WTC11 (cell line): ENCODE measurements around the gene COL25A1. TPM values are rescaled to one million over a fixed set of nuclear protein-coding genes. Genes with fewer than 3 reads are reported as not detected.

Experiments
- ATAC-seq: fragments of 200-7000 bp; cut with Tn5 transposase; 2 replicates; pipeline ENCODE4 v1.10.0; 2021; ENCODE audit warnings: mild to moderate bottlenecking, moderate library complexity
- CTCF ChIA-PET: fragments of 300-600 bp; sonication (Branson Sonifier 250); formaldehyde crosslinking; loops from one replicate; lab custom pipeline; 2021; ENCODE audit warnings: antibody characterized with exemption; lab: Charles Lee
- POLR2A ChIA-PET: fragments of 350-600 bp; sonication (Branson Sonifier 250); formaldehyde crosslinking; loops from one replicate; lab custom pipeline; 2021; ENCODE audit warnings: antibody characterized with exemption; lab: Charles Lee
- DNase-seq: peaks from one replicate; pipeline ENCODE4 v3.0.0; 2021; ENCODE audit warnings: low spot score
- H3K27ac Mint-ChIP-seq: 2 replicates; pipeline ENCODE4 v1.8.0; 2021; ENCODE audit warnings: mixed read lengths
- H3K27me3 Mint-ChIP-seq: 2 replicates; pipeline ENCODE4 v1.8.0; 2021; ENCODE audit warnings: low read depth, mild to moderate bottlenecking, moderate library complexity, mixed read lengths
- H3K36me3 Mint-ChIP-seq: 2 replicates; pipeline ENCODE4 v1.8.0; 2021; ENCODE audit warnings: mixed read lengths
- H3K4me1 Mint-ChIP-seq: 2 replicates; pipeline ENCODE4 v1.8.0; 2022; ENCODE audit warnings: mixed read lengths
- H3K4me3 Mint-ChIP-seq: 2 replicates; pipeline ENCODE4 v1.8.0; 2021; ENCODE audit warnings: mild to moderate bottlenecking, moderate library complexity, mixed read lengths
- H3K9me3 Mint-ChIP-seq: 2 replicates; pipeline ENCODE4 v1.8.0; 2021; ENCODE audit warnings: mixed read lengths
- ARID4B ChIP-seq: sonication (generic); formaldehyde crosslinking; IDR thresholded peaks from 2 replicates; pipeline ENCODE4 v1.8.0; 2023; ENCODE audit warnings: missing genetic modification reagents, mild to moderate bottlenecking, borderline replicate concordance
- ATF2 ChIP-seq: sonication (generic); formaldehyde crosslinking; IDR thresholded peaks from 2 replicates; pipeline ENCODE4 v1.8.1; 2022; ENCODE audit warnings: low read depth, missing genetic modification reagents, borderline replicate concordance
- ATF6 ChIP-seq: sonication (generic); formaldehyde crosslinking; IDR thresholded peaks from 2 replicates; pipeline ENCODE4 v1.8.1; 2023; ENCODE audit warnings: mild to moderate bottlenecking, missing genetic modification reagents
- ETV6 ChIP-seq: sonication (generic); formaldehyde crosslinking; IDR thresholded peaks from 2 replicates; pipeline ENCODE4 v1.8.1; 2022; ENCODE audit warnings: mild to moderate bottlenecking, missing genetic modification reagents
- GABPB1 ChIP-seq: sonication (generic); formaldehyde crosslinking; IDR thresholded peaks from 2 replicates; pipeline ENCODE4 v1.8.1; 2023; ENCODE audit warnings: mild to moderate bottlenecking, missing genetic modification reagents
- HMGXB4 ChIP-seq: sonication (generic); formaldehyde crosslinking; IDR thresholded peaks from 2 replicates; pipeline ENCODE4 v1.8.1; 2023; ENCODE audit warnings: mild to moderate bottlenecking, moderate library complexity, missing genetic modification reagents
- JUN ChIP-seq: sonication (generic); formaldehyde crosslinking; IDR thresholded peaks from 2 replicates; pipeline ENCODE4 v1.8.0; 2023; ENCODE audit warnings: mild to moderate bottlenecking, missing genetic modification reagents
- NFYB ChIP-seq: sonication (generic); formaldehyde crosslinking; conservative IDR thresholded peaks from 2 replicates; pipeline ENCODE4 v1.8.0; 2022; ENCODE audit warnings: low read depth, missing genetic modification reagents
- NR3C1 ChIP-seq: sonication (generic); formaldehyde crosslinking; conservative IDR thresholded peaks from 2 replicates; pipeline ENCODE4 v1.8.1; 2023; ENCODE audit warnings: low read depth, mild to moderate bottlenecking, missing genetic modification reagents
- RORB ChIP-seq: fragments of 250-450 bp; sonication (Bioruptor Pico); IDR thresholded peaks from 2 replicates; pipeline ENCODE4 v1.9.0; 2021; ENCODE audit warnings: mild to moderate bottlenecking
- SMAD3 ChIP-seq: sonication (generic); formaldehyde crosslinking; IDR thresholded peaks from 2 replicates; pipeline ENCODE4 v1.8.0; 2022; ENCODE audit warnings: missing genetic modification reagents, mild to moderate bottlenecking, borderline replicate concordance
- SP1 ChIP-seq: sonication (generic); formaldehyde crosslinking; conservative IDR thresholded peaks from 2 replicates; pipeline ENCODE4 v1.8.1; 2022; ENCODE audit warnings: missing genetic modification reagents
- TCF7 ChIP-seq: sonication (generic); formaldehyde crosslinking; IDR thresholded peaks from 2 replicates; pipeline ENCODE4 v1.8.0; 2022; ENCODE audit warnings: mild to moderate bottlenecking, low read depth, missing genetic modification reagents, moderate library complexity
- TEAD1 ChIP-seq: sonication (generic); formaldehyde crosslinking; IDR thresholded peaks from 2 replicates; pipeline ENCODE4 v1.8.0; 2022; ENCODE audit warnings: mild to moderate bottlenecking, missing genetic modification reagents
- USF2 ChIP-seq: sonication (generic); formaldehyde crosslinking; IDR thresholded peaks from 2 replicates; pipeline ENCODE4 v1.8.1; 2023; ENCODE audit warnings: mild to moderate bottlenecking, missing genetic modification reagents, moderate library complexity
- ZNF121 ChIP-seq: sonication (generic); formaldehyde crosslinking; IDR thresholded peaks from 2 replicates; pipeline ENCODE4 v1.8.0; 2023; ENCODE audit warnings: missing genetic modification reagents
- total RNA-seq: library from RNA; stranded (reverse); gene quantifications from 3 replicates; pipeline ENCODE4 v1.2.3, GENCODE V29; 2021

Gene COL25A1
- total RNA-seq, 1 experiment from 2014 or later = 6.6 TPM

- peaks cover 48% of the 10 kb centered on the region for H3K4me1 Mint-ChIP-seq
- POLR2A ChIA-PET = no interaction called here
- CTCF ChIA-PET = no interaction called here
- no peak overlapping the region for H3K27ac Mint-ChIP-seq
- H3K36me3 Mint-ChIP-seq = no peaks in the 10 kb centered on the region
- H3K9me3 Mint-ChIP-seq = no peaks in the 10 kb centered on the region
- ATAC-seq (no peak), DNase-seq (no peak)
- TF ChIP-seq SP1 (CRISPR knock-in tag) = no peak
- no peak for TF ChIP-seq ATF2 (CRISPR knock-in tag)
- TF ChIP-seq RORB = no peak
- no peak for TF ChIP-seq JUN (CRISPR knock-in tag)
- no peak for TF ChIP-seq NFYB
- no peak for TF ChIP-seq USF2 (CRISPR knock-in tag)
- no peak for TF ChIP-seq GABPB1
- TF ChIP-seq SMAD3 (CRISPR knock-in tag) = no peak
- TF ChIP-seq ARID4B (CRISPR knock-in tag) = no peak
- TF ChIP-seq TEAD1 (CRISPR knock-in tag) = no peak
- TF ChIP-seq HMGXB4 = no peak
- TF ChIP-seq ZNF121 (CRISPR knock-in tag) = no peak
- no peak for TF ChIP-seq ATF6
- no peak overlapping the region for H3K4me3 Mint-ChIP-seq
- no peaks in the 10 kb centered on the region for H3K27me3 Mint-ChIP-seq
These were observed 415.4 kb downstream of the COL25A1 start for GRCh38 chr4:108887034-108887433.

- no peak for ATAC-seq
- peaks cover 48% of the 10 kb centered on the region for H3K4me1 Mint-ChIP-seq
- POLR2A ChIA-PET = no interaction called here
These were observed 417.2 kb downstream of the COL25A1 start for GRCh38 chr4:108885211-108885610.

GRCh38 chr4:108884596-108884995 is 417.9 kb downstream of the COL25A1 start:
- H3K27ac Mint-ChIP-seq = no peak overlapping the region
- CTCF ChIA-PET = no interaction called here
- POLR2A ChIA-PET = no interaction called here

More at GRCh38 chr4:108885211-108885610, 417.2 kb downstream of the COL25A1 start:
- no peak for DNase-seq
- Mint-ChIP-seq H3K36me3 (no peaks in the 10 kb centered on the region), H3K27me3 (no peaks in the 10 kb centered on the region), H3K4me3 (no peak overlapping the region), H3K27ac (no peak overlapping the region)
- CTCF ChIA-PET = no interaction called here
- TF ChIP-seq TCF7 = no peak
- TF ChIP-seq, all 79 proteins: peak for 0
- H3K9me3 Mint-ChIP-seq = no peaks in the 10 kb centered on the region

More at GRCh38 chr4:108884596-108884995, 417.9 kb downstream of the COL25A1 start:
- no peak for DNase-seq
- Mint-ChIP-seq H3K36me3 (no peaks in the 10 kb centered on the region), H3K27me3 (no peaks in the 10 kb centered on the region), H3K4me3 (no peak overlapping the region), H3K9me3 (no peaks in the 10 kb centered on the region), H3K4me1 (peaks cover 44% of the 10 kb centered on the region)
- TF ChIP-seq NR3C1 (CRISPR knock-in tag) (no peak), ETV6 (no peak)
- ATAC-seq = no peak
